GM21367 (cell line): ENCODE data around the gene FBXL7.

Source experiments
- ATAC-seq: cut with Tn5 transposase; IDR thresholded peaks from one replicate; pipeline ENCODE4 v1.9.1; 2021; ENCODE audit not compliant: unreplicated experiment

Gene FBXL7

DNA sequence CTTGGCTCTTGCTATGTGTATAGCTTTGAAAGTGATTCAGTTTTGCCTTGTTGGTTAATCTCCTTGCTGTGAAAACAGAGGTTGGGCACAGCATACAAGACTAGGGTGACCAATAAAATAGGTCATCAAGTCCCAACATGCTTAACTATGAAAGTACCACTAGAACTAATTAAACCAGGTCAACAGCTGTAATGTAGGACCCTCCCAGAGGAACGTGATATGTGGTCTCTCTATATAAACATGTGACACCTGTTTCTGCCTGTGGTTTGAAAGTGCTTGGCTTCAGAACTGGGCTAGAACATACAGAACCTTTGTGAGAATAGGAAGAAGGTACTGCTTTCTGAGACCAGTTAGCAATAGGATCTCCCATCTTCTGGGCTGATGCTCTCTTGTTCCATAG is 297.1 kb downstream of the FBXL7 start:
- no peak for ATAC-seq

DNA sequence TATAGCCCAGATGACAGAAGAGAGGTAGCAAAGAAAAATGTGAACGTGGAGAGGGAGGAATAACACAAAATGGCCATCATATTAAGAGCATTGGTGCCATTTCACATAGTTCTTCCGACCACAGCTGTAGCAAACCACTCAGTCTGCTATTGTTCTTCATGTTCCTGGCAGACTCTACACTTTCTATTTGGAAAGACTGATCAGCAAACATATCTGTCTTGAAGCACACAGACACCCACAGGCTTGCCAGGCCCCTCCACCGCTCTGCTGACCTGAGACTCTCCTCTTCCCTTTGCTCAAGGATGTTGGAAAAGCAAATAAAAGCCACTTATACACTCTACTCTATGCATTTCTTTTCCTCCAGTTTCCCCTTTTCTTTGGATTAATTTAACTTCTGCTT is 298.0 kb downstream of the FBXL7 start:
- no peak for ATAC-seq

DNA sequence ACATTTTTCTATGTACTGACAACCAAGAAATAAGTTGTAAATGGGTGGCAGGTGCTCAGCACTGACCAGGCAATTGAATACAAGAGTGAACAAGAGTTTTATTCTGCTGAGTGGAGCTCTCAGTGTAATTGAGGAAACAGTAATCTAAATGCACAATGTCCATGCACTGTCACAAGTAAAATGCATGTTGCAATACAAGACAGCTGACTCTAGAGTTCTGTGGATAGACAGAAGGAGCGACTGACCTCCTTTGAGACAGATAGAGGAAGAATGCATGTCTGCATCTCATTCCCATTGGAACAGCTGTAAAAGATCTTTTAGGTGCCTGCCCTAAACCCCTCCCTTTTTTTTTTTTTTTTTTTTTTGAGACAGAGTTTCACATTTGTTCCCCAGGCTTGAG is 299.0 kb downstream of the FBXL7 start:
- ATAC-seq = no peak

DNA sequence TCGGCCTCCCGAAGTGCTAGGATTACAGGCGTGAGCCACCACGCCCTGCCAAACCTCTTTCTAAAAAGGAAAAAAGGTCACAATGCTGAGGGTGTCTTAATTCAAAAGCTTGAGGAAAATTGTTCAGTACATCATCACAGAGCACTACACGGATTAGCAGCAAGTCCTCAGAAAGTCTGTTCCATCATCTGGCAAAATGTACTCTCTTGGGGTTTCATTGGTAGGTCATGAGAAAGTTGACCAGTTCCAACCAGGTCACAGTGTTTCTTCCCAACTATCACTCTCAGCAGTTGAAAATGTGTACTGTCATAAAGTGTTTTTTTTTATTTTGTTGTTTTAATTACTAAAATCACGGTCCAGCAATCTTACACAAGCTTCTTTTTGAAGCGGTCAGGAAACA is 299.6 kb downstream of the FBXL7 start:
- no peak for ATAC-seq

DNA sequence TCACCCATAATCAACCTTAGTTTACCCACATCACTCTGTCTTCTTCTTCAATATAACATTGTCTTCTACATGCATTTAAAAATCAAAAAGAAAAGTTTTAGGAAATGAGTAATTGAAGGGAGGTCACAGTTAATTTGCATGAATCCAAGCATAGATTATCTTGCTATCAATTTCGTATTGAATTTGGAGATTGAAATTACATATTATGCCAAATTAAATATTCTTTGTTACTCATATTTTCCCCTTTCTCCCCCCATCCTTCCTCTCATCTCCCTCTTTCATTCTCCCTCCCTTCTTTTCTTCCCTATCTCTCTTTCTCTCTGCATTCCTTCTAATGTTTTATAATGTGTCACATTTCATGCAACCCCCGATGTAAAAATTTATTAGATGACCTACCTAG is 303.3 kb downstream of the FBXL7 start:
- ATAC-seq = no peak

DNA sequence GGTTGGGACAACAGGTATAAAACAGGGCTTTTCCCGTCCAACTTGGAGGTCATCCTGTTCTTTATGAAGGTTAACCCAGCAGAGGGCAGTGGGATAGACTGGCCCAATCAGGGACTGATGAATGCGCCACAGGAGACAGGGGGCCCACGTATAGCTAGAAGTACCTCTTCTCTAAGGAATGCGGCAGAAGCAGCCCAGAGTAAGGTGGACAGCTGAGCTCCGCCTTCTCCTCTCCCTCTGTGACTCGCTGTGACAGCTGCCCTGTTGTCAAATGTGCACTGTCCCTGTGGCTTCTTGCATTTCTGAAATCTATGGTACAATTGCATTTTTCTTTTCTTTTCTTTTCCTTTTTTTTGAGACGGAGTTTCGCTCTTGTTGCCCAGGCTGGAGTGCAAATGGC is 306.6 kb downstream of the FBXL7 start:
- ATAC-seq = no peak

DNA sequence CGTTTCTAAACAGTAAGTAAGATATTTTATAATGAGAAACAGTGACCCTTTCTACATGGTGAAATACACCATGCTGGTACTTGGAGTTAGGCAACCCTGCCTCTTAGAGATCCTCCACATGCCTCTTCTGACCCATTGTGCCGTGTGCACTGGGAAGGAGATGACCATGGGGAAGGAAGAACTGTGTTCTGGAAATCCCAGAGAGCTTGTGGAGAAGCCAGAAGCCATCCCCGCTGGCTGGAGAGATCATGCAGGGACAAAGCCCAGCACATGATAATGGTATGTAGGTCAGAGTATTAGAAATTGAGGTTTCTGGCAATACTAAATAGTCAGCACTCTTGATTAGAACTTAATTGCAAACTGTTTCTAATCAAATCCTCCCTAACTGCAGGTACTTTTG is 307.3 kb downstream of the FBXL7 start:
- no peak for ATAC-seq

DNA sequence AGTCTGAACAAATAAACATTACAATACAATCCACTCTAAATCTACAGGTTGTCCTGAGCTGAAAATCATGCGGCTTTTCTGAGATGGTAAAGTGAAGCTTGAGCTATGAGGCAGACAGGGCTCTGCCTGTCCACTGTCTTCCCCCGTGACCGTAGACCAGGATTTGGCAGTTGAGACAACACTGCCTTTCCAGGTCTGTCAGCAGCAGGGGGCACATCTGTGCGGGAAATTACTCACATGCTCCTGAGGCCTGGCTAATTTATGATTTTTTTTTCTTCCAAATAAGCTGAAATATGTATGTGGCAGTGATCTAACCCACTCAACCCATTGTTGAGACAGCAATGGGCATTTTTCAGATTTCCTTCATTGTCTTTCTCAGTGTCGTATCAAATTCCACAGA is 307.9 kb downstream of the FBXL7 start:
- no peak for ATAC-seq

DNA sequence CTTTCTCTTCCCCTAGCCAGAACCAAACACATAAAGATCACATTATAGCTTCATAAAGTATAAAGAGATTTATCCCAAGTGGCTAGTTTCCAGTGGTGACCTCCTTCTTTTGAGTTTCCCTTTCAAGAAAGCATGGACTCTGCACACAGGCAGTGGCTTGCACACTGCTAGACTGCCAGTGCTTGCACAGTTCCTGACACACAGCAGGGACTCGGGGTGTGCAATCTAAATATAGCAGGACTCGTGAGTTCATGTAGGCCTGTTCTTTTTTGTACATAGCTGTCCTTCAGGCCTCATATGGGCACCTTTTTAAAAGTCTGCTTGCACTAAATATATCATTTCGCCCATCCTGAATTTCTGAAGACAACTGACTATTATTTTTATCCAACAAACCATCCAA is 308.6 kb downstream of the FBXL7 start:
- no peak for ATAC-seq

DNA sequence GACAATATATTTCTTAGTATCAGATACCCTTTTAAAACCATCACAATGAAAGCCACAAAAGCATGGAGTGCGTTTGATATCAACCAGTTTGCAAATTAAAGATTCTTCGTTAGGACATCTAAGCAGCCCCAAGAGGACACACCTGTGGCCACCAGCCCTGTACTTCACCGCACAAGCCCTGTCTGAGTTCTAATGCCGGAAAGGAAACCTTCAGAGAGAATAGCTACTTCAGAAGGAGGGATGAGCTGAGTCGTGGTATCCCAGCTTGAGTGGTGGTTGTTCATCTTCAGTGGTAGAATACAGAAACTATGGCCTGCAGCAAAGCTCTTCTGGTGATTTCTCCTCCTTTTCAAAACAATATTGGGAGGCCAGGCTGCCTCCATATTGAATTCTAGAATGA is 319.6 kb downstream of the FBXL7 start:
- ATAC-seq = no peak

DNA sequence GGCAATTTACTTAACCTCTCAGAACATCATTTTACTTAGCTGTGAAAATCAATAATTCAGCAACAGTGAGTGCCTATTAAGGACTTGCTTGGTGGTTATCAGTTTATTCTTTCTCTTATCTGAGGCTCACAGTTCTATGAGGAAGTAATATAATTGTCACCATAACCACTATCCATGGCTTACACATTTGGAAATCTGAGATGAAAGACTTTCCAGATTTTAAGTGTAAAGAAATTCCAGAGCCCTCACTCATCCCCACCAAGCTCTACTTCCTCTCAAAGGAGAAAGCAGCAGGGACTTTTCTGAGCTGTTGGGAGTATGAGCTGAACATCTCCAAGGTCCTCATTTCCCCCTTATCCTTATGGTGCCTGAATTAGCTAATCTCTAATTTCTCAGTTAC is 321.5 kb downstream of the FBXL7 start:
- ATAC-seq = no peak

DNA sequence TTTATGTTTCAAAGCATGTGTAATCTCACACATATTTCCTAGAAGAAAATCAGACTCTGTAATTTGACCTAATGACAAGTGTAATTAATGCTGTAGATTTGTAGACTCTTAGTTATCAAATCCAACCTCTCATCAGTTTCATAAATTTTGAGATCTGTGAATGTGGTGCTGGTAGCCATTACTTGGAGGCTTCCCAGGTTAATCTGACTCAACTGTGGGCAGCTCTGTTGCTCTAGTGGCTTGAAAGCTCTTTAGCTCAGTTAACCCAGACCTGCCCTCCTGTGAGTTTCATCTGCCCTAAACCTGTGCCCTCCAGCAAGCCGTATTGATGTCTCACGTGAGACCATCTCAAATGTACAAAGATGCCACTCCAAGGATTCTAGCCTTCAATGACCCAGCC is 323.4 kb downstream of the FBXL7 start:
- ATAC-seq = no peak

DNA sequence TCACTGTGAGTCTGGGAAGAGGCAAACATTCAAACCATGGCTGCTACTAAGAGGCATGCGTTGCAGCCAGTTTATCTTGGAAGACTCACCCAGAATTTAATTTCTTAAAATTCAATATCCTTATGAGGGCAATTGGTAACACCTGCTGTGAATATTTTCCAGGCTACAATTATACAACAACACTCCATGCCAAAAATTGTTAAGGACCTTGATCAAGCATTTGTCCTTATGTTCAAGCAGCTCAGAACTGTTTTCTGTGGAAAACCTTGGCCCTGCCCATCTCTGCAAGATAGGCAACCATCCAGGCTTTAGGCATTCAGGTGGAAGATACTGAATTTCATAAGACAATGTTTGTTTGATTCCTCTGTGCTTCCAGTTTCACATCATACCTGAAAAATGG is 327.8 kb downstream of the FBXL7 start:
- ATAC-seq = no peak

DNA sequence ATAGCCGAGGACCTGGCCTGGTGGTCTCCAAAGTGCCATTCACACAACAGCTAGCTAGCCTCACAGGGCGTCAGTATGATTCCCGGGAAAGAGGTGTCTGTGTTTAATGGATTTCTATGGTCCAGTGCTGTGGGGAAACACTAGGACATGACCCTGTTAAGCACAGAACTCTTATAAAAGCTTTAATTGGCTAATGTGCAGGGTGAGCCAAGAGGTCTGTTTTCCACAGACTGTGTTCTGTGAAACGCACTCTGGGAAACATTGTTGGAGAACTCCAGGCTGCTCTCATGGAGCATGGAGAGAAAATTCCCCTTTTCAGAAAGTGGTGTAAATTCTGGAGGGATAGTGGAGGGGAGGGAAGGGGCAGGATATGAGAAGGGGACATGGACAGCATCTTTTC is 331.4 kb downstream of the FBXL7 start:
- no peak for ATAC-seq

DNA sequence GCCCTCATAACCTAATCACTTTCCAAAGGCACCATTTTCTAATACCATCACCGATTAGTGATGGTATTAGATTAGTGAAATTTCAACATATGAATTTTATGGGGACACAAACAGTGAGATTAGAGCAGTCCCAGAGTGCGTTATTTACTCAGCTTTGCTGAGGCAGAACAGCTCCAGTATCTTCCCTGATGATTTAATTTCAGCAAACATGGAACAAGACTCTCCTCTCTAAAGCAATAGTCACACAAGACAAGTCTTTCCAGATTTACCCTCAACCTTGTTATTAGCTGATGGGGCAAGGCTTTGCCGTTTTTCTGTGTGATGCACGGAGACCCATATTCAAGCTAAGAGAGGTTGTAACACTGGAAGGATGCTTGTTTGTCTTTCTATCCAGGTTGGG is 333.4 kb downstream of the FBXL7 start:
- no peak for ATAC-seq

DNA sequence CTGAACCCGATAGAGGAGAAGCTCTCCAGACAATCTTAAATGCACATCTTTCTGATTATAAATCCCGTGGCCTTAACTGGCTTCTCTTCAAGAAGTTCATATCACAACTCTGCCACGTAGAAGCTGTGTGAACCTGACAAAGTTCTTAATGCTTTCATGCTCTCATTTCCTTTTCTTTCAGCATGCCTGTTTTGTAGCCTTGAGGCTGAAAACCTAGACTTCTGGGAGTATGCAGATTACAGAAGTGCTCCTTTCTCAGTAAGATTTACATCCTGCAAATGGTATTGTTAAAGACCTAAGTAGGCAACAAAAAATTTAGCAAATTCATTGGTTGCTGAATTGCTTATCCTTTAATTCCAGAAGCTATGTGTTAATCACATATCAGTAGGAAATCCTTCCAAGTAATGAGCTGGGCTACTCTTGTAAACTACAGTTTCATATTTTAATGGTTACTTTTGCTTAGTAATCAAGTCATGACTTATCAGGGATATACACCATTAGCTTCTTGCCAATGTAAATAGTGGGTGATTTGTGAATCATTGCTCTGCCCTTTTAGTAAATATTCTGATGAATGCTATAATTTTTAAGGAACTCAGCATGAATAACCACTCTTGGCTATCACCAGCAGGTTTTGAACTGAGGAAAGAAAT is 334.7 kb downstream of the FBXL7 start:
- ATAC-seq = no peak

DNA sequence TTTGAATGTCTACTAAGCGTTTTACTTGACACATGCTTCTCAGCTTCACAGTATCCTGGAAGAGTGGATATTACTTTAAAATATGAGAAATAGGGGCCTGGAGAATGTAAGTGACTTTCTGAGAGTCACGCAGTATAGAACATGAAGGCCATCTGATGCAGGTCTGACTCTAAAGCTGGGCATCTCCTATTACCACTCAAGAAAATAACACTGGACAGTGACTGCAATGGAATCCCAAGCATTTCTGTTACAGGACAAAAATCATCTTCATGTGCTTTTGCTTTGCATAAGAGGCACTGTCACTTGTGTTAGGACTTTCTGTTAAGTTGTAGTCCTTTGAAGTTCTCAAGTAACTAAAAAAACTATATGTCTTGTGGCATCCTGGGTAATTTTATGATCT is 335.5 kb downstream of the FBXL7 start:
- no peak for ATAC-seq

DNA sequence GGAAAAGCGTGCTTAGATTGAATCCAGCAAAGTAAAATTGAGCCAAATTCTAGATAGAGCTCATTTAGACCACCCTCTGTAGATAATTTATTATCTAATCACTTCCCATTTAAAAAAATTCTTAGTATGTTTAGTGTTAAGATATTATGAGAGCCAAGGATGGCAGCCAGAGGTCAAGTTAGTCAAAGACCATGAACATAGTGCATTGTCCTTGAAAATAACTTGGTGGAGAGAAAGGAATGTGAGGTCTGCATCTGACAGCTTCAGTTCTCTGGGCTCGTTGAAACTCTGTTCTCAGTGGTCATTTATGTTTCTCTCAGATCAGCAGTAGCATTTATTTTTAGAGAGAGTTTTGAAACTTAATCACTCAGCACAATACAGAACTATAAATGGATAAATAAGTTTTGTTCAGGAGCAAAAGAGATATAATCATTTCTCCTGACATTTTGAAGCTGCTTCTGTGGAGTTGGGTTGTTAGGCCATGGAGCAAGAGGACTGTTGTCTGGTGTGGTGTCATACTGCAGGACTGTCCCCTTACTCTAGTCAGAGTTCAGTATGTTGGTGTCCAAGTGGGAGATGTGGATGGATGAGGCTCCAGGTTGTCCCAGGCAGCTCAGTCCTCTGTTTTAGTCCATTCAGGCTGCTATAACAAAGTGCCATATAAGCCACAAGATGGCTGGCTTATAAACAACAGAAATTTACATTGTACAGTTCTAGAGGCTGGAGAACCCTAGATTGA is 337.7 kb downstream of the FBXL7 start:
- ATAC-seq = no peak

DNA sequence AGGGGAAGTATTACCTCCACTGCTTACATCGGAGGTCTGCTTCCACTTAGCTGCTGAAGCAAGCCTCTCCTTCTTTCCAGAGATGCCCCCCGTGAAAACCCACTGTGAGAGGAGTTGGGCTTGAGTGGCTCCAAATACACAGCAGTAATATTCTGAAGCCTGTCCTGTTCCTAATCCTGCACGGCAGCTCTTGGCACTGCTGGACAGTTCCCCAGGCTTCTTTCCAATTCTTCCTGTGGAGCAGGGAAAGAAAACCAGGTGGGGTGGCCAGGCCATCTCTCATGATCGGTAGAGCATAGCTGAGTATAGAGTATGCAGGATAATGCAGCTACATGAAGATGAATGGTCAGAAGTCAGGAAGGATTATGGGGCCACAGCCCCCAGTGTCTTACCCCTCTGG is 344.3 kb downstream of the FBXL7 start:
- no peak for ATAC-seq

DNA sequence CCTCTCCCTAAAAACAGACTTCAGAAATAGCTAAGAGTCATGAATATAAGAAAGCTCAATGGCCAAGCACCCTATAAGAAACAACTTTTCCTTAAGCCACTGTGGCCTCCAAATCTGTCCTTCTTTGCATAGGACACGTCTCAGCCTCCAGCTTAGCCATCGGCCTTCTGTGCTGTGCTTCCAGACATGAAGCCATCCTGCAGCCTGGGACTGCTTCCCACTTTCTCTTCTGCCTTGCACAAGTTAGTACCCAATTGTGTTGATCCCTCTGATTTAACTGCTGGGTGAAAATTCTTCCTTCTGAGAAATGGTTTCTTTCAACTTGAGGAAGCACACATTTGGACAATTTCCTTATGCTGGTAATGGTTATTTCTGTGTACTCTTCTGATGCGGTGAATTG is 344.9 kb downstream of the FBXL7 start:
- ATAC-seq = no peak

DNA sequence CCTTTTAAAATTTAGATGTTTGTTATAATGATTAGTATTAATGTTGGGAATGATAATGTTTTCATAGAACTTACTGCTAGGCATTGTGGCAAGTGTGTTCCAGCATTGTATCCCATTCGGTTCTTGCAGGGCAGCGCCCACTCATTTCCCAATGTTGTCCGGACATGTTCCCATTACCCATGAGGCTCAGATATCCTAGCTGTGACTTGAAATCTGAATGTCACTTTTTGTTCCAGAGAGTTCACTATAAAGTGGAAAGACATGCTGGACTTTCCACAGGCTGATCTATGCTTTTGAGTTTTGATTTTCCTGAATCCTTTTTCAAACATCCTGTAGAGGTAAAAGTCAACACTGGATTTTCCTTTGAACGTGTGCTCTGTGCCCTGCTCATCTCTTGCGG is 350.6 kb downstream of the FBXL7 start:
- no peak for ATAC-seq

DNA sequence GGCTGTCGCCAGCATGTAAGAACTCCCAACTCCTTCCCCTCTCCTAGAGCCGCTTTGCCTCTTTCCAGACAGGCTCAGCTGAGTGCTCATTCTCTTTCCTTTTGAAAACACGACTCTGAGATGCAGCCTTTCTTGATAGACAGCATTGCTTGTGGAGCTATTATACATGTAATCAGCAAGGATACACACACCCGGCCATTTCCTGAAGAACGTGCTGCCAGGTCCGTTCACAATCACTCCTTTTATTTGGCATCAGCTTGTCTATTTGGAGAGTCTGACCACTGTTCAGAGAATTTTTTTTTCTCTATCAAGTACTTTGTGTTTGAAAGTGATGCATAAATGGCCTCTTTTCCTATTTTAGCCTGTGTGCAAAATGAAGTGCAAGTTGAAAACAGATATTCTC is 351.0 kb downstream of the FBXL7 start:
- no peak for ATAC-seq

DNA sequence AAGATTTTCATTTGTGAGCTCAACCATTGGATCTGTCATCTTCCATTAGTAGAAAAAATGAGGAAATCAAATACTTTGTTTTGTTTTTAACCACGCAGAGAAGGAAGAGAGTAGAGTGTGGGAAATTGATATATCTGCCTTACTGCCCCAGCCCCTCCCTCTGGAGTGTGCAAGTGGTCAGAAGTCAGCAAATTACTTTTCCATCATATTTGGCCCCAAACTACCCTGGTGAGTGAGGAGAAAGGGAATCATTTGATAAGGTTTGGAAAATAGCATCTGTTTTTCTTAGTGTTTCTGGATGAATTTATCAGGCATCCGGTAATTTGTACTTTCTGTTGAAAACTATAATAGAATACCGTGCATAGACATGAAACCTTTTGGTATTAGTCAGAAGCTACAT is 352.2 kb downstream of the FBXL7 start:
- no peak for ATAC-seq
